ENCODE measurements around the gene TMEM8B. TPM values are rescaled to one million over a fixed set of nuclear protein-coding genes. Genes with fewer than 3 reads are reported as not detected.

The TMEM8B gene
- polyA plus RNA-seq (ENCODE audit: insufficient read length) = 26.9 TPM

GRCh38 chr9:35829084-35829763 is at the start of gene TMEM8B:
TSS of gene TMEM8B (plus strand) at chr9:35829228. CDS start at chr9:35829448, 220 bp downstream.
- peak; percentile 96 for DNase-seq

GRCh38 chr9:35781066-35781465 is 48.0 kb upstream of the TMEM8B start:
- DNase-seq = no peak

- DNase-seq = no peak
Observed at GRCh38 chr9:35783418-35783817, 45.6 kb upstream of the TMEM8B start.

GRCh38 chr9:35789541-35789940 is 39.5 kb upstream of the TMEM8B start:
- DNase-seq = no peak

GRCh38 chr9:35790025-35790384 is 39.0 kb upstream of the TMEM8B start:
- no peak for DNase-seq

GRCh38 chr9:35790385-35791296 is 38.4 kb upstream of the TMEM8B start:
- DNase-seq = peak; percentile 87

- DNase-seq = peak; percentile 49
Observed at GRCh38 chr9:35791297-35791921, 37.6 kb upstream of the TMEM8B start, which contains the start of gene NPR2. TSS of gene NPR2 (plus strand) at chr9:35791591. CDS start at chr9:35792409, 818 bp downstream.

- DNase-seq = no peak
Observed at GRCh38 chr9:35792024-35792813, 36.8 kb upstream of the TMEM8B start.

GRCh38 chr9:35792826-35793225 is 36.2 kb upstream of the TMEM8B start:
- DNase-seq = no peak

GRCh38 chr9:35793461-35793860 is 35.6 kb upstream of the TMEM8B start:
- DNase-seq = no peak

- DNase-seq = no peak
Observed at GRCh38 chr9:35795695-35796094, 33.3 kb upstream of the TMEM8B start.

GRCh38 chr9:35797311-35798109 is 31.5 kb upstream of the TMEM8B start:
- no peak for DNase-seq

GRCh38 chr9:35798658-35799374 is 30.2 kb upstream of the TMEM8B start:
- no peak for DNase-seq

- no peak for DNase-seq
Observed at GRCh38 chr9:35800530-35800929, 28.5 kb upstream of the TMEM8B start.

- no peak for DNase-seq
Observed at GRCh38 chr9:35801328-35802128, 27.5 kb upstream of the TMEM8B start.

GRCh38 chr9:35806101-35806500 is 22.9 kb upstream of the TMEM8B start:
- DNase-seq = no peak

- no peak for DNase-seq
Observed at GRCh38 chr9:35808433-35808832, 20.6 kb upstream of the TMEM8B start.

- DNase-seq = no peak
Observed at GRCh38 chr9:35810122-35810521, 18.9 kb upstream of the TMEM8B start.

- peak; percentile 35 for DNase-seq
Observed at GRCh38 chr9:35811381-35812024, 17.5 kb upstream of the TMEM8B start.

All from hindlimb muscle (tissue), 1 donor.